ENCODE results near the gene MYO10. TPM values are rescaled to one million over a fixed set of nuclear protein-coding genes. Genes with fewer than 3 reads are reported as not detected.

MYO10 gene
- total and polyA plus RNA-seq, 2 donors (not counting 3 experiments of a cell fraction or from before 2014, with no cell fraction given): 36.0 to 148 TPM

- intact Hi-C loops (cut with micrococcal nuclease): loop anchor here (1.0 to 2.0 kb wide), 2 partner anchors 10 to 46 kb away; no protein-coding TSS in a partner anchor
- peak; percentile 90 for FAIRE-seq
- peaks cover 18% of the 10 kb centered on the region for H3K4me1 ChIP-seq (ENCODE audit: control insufficient read depth, extremely low read depth, insufficient read depth, low read length)
- no TSS peak for BruUV-seq (replicated peaks)
- H3K27ac ChIP-seq (ENCODE audit: insufficient read depth, low read depth, low read length): peak overlapping the region; percentile 41
- H3K4me2 ChIP-seq (ENCODE audit: insufficient read depth, low read length): peak overlapping the region; percentile 20
- H2AFZ ChIP-seq (ENCODE audit: low read depth, low read length): no peak overlapping the region
- H3K9me1 ChIP-seq (replicated peaks; ENCODE audit: control insufficient read depth, extremely low read depth, insufficient read depth, low read length): no peaks in the 10 kb centered on the region
- TF ChIP-seq MAX (IDR thresholded peaks at IDR 0.05; ENCODE audit: insufficient read depth, insufficient read length) (no peak), POLR2A (IDR thresholded peaks at IDR 0.05; ENCODE audit: low read depth, low read length) (no peak), FOS (IDR thresholded peaks at IDR 0.05; ENCODE audit: borderline replicate concordance, insufficient read depth, low read length) (no peak), CTCF (IDR thresholded peaks at IDR 0.05; ENCODE audit: extremely low read depth in 1 of 2, insufficient read depth in 1 of 2, low read depth in 1 of 2, low read length in 2 of 2) (no peak), POLR2AphosphoS5 (IDR thresholded peaks at IDR 0.05; ENCODE audit: insufficient read depth, low read depth, low read length) (no peak), JUN (IDR thresholded peaks at IDR 0.05; ENCODE audit: borderline replicate concordance, insufficient read depth, insufficient read length, low read depth) (no peak), GATA2 (IDR thresholded peaks at IDR 0.05; ENCODE audit: insufficient read depth, insufficient read length, low read depth, low read length) (no peak)
- CTCF ChIA-PET: interaction anchor here (0.6 to 1.5 kb wide), 8 partner anchors 8 to 454 kb away, joined by 3 to 5 read pairs (median 3); no protein-coding TSS in a partner anchor
- dilution Hi-C loops (cut with MboI; ENCODE audit: extremely low pct_ligation_motif_present, low sequenced_read_pairs): no loop called here
- peaks cover 28% of the 10 kb centered on the region for H3K79me2 ChIP-seq (ENCODE audit: control insufficient read depth, insufficient read depth, low read length)
- H3K4me3 ChIP-seq (replicated peaks in 1 of 3; ENCODE audit: insufficient read depth in 1 of 3, low read depth in 1 of 3, low read length in 3 of 3): no peak overlapping the region
- POLR2A ChIA-PET: no interaction called here
- no peaks in the 10 kb centered on the region for H3K27me3 ChIP-seq (ENCODE audit: control insufficient read depth in 2 of 2, insufficient read depth in 2 of 2, low read length in 2 of 2)
- no peaks in the 10 kb centered on the region for H4K20me1 ChIP-seq (replicated peaks; ENCODE audit: control insufficient read depth, extremely low read depth, insufficient read depth, low read length)
- H3K9me3 ChIP-seq (replicated peaks; ENCODE audit: control insufficient read depth, insufficient read depth, low read length): no peaks in the 10 kb centered on the region
- DNase-seq (ENCODE audit: low read depth, low spot score): peak; percentile 86
- no peak overlapping the region for H3K9ac ChIP-seq (replicated peaks; ENCODE audit: extremely low read depth, insufficient read depth, low read length)
- H3K36me3 ChIP-seq (ENCODE audit: control insufficient read depth in 2 of 2, extremely low read depth in 1 of 2, insufficient read depth in 2 of 2, low read length in 2 of 2): peaks cover 15% of the 10 kb centered on the region in 2 experiments
These were observed 199.7 kb downstream of the MYO10 start for GRCh38 chr5:16736158-16736995.
